Mesothelial cell of epicardium (in vitro differentiated cells): ENCODE measurements around the gene ALK. TPM values are rescaled to one million over a fixed set of nuclear protein-coding genes. Genes with fewer than 3 reads are reported as not detected.

Source experiments
- DNase-seq, 2 experiments: peaks; one replicate each; pipeline ENCODE4 v3.0.0; 2021; ENCODE audit warnings: low spot score in 2 of 2; ENCODE audit not compliant: unreplicated experiment in 2 of 2
- H3K27ac Mint-ChIP-seq: 2 replicates; pipeline ENCODE4 v1.8.0; 2021; ENCODE audit warnings: mixed read lengths
- H3K27me3 Mint-ChIP-seq: 2 replicates; pipeline ENCODE4 v1.8.0; 2021; ENCODE audit warnings: low read depth, mixed read lengths
- H3K36me3 Mint-ChIP-seq: 2 replicates; pipeline ENCODE4 v1.8.0; 2021; ENCODE audit warnings: mixed read lengths
- H3K4me1 Mint-ChIP-seq: 2 replicates; pipeline ENCODE4 v1.8.0; 2021; ENCODE audit warnings: mixed read lengths
- H3K4me3 Mint-ChIP-seq: 2 replicates; pipeline ENCODE4 v1.8.0; 2021; ENCODE audit warnings: mild to moderate bottlenecking, moderate library complexity, mixed read lengths
- H3K9me3 Mint-ChIP-seq: 2 replicates; pipeline ENCODE4 v1.8.0; 2021; ENCODE audit warnings: mixed read lengths
- CTCF ChIP-seq: fragments of 200-600 bp; sonication (generic); IDR thresholded peaks from one replicate; pipeline ENCODE4 v1.5.0; 2021; ENCODE audit warnings: antibody characterized with exemption; ENCODE audit not compliant: unreplicated experiment
- total RNA-seq: library from RNA; stranded (reverse); gene quantifications from 3 replicates; pipeline ENCODE4 v1.2.1, GENCODE V29; 2021

ALK gene
- total RNA-seq, 1 donor from 2014 or later: 0.13 TPM

- Mint-ChIP-seq H3K27ac (no peak overlapping the region), H3K4me1 (no peaks in the 10 kb centered on the region), H3K36me3 (no peaks in the 10 kb centered on the region), H3K27me3 (peaks cover 86% of the 10 kb centered on the region), H3K9me3 (no peaks in the 10 kb centered on the region), H3K4me3 (no peak overlapping the region)
- no peak for TF ChIP-seq CTCF
- no peak for DNase-seq
These were observed 19.0 kb downstream of the ALK start for GRCh38 chr2:29902356-29902755.

GRCh38 chr2:29900971-29901633 lies 20.3 kb downstream of the ALK start:
- peaks cover 94% of the 10 kb centered on the region for H3K27me3 Mint-ChIP-seq
- no peak overlapping the region for H3K4me3 Mint-ChIP-seq
- no peaks in the 10 kb centered on the region for H3K9me3 Mint-ChIP-seq
- H3K4me1 Mint-ChIP-seq: no peaks in the 10 kb centered on the region
- DNase-seq: no peak
- H3K27ac Mint-ChIP-seq: no peak overlapping the region
- TF ChIP-seq CTCF: no peak
- H3K36me3 Mint-ChIP-seq: no peaks in the 10 kb centered on the region

- Mint-ChIP-seq H3K27me3 (peaks cover 96% of the 10 kb centered on the region), H3K36me3 (no peaks in the 10 kb centered on the region), H3K4me1 (no peaks in the 10 kb centered on the region)
These were observed 22.4 kb downstream of the ALK start for GRCh38 chr2:29898999-29899398.

GRCh38 chr2:29894822-29895614 lies 26.4 kb downstream of the ALK start:
- Mint-ChIP-seq H3K36me3 (no peaks in the 10 kb centered on the region), H3K27me3 (peaks cover 92% of the 10 kb centered on the region), H3K4me1 (no peaks in the 10 kb centered on the region), H3K9me3 (no peaks in the 10 kb centered on the region), H3K27ac (no peak overlapping the region), H3K4me3 (no peak overlapping the region)
- no peak for TF ChIP-seq CTCF
- DNase-seq: no peak

More at GRCh38 chr2:29898999-29899398, 22.4 kb downstream of the ALK start:
- Mint-ChIP-seq H3K4me3 (no peak overlapping the region), H3K9me3 (no peaks in the 10 kb centered on the region), H3K27ac (no peak overlapping the region)
- DNase-seq: no peak
- TF ChIP-seq CTCF: no peak

DNA sequence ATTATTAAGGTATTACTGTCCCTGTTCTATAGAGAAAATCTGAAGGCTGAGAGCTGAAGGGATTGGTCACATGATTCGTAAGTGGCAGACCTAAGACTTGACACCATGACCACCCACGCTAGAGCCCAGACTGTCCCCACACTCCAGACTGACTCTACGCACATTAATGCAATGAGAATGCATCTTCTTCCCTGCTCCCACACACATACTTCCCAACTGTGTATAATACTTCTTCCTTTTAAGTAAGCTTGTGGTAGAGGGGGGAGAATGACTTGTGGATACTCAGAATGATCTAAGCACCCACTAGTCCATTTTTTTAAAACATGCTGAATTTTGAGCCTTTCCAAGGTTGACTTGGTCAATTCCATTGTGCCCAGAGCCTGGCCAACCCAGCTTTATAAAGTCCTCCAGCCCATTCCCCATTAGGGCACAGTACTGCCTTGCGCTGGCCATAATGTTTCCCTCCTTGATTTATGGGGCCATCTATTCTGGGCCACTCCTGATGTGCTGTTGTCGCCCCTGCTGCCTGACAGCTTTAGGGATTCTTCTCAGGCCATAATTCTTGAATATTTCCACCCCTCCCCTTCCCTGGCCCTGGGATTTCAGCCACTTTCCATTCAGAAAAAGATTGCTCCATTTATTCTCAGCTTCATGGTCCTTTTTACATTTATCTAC lies 28.7 kb downstream of the ALK start:
- H3K27me3 Mint-ChIP-seq: peaks cover 73% of the 10 kb centered on the region
- DNase-seq: no peak
- no peaks in the 10 kb centered on the region for H3K9me3 Mint-ChIP-seq

More for the DNA sequence above, 28.7 kb downstream of the ALK start:
- H3K27ac Mint-ChIP-seq: no peak overlapping the region
- no peaks in the 10 kb centered on the region for H3K4me1 Mint-ChIP-seq
- H3K36me3 Mint-ChIP-seq: no peaks in the 10 kb centered on the region
- H3K4me3 Mint-ChIP-seq: no peak overlapping the region
- TF ChIP-seq CTCF: no peak
